GM20000 (cell line): ENCODE measurements around the gene SLC19A2.
"Not testable (repeated sequence)": the region's sequence is repeated elsewhere in the genome, so short reads cannot be mapped to it uniquely, and the experiment has no call there.

Experiments used
- DNase-seq: peaks from one replicate; pipeline ENCODE4 v3.0.0; 2012; ENCODE audit warnings: low spot score
- CTCF ChIP-seq: IDR thresholded peaks from 2 replicates; pipeline ENCODE4 v1.5.1; 2012; ENCODE audit warnings: mild to moderate bottlenecking, control low read depth; ENCODE audit errors: extremely low read depth, missing control alignments

The SLC19A2 gene

GRCh38 chr1:169485431-169486280 is at the start of gene SLC19A2:
Gene SLC19A2 (minus strand): TSS chr1:169485944. CDS start chr1:169485766, 178 bp downstream.
- DNase-seq, result peak; percentile 97

GRCh38 chr1:169534653-169535052 is 48.9 kb upstream of the SLC19A2 start:
- no peak for DNase-seq
- TF ChIP-seq CTCF, result no peak

More at GRCh38 chr1:169485431-169486280, at the start of gene SLC19A2:
- peak; percentile 17 for TF ChIP-seq CTCF

- DNase-seq, result not testable (repeated sequence)
These were observed 47.9 kb upstream of the SLC19A2 start for GRCh38 chr1:169533528-169534190.

GRCh38 chr1:169530448-169530847 is 44.7 kb upstream of the SLC19A2 start:
- TF ChIP-seq CTCF, result no peak
- DNase-seq, result no peak

- DNase-seq, result no peak
- TF ChIP-seq CTCF, result no peak
These were observed 43.4 kb upstream of the SLC19A2 start for GRCh38 chr1:169529068-169529642.

GRCh38 chr1:169528215-169529067 is 42.7 kb upstream of the SLC19A2 start:
- no peak for TF ChIP-seq CTCF
- DNase-seq, result no peak

- TF ChIP-seq CTCF, result no peak
- DNase-seq, result no peak
These were observed 41.9 kb upstream of the SLC19A2 start for GRCh38 chr1:169527451-169528214.
